Measurements from ENCODE around the gene POFUT1.

DNA sequence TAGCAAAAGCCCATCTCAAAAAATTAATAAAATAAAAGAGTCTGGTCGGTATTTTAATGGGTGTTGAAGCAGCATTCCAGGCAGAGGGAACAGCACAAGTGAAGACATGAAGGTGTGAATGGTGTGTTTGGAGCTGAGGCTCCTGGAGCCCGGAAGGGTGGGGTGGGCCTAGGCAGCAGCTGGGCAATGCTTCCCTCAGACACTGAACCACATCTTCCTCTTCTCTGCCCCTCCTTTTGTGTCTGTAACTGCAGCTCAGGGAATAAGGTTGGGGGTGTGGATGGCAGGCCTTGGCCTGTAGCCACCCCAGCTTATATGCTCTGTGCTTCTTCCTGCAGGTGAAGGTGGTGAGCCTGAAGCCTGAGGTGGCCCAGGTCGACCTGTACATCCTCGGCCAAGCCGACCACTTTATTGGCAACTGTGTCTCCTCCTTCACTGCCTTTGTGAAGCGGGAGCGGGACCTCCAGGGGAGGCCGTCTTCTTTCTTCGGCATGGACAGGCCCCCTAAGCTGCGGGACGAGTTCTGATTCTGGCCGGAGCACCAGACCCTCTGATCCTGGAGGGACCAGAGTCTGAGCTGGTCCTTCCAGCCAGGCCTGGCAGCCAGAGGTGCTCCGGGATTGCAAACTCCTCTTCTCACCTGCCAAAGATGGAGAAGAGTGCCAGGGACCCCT is 26.6 kb downstream of the POFUT1 start:
- TF ChIP-seq, protein P1, sequence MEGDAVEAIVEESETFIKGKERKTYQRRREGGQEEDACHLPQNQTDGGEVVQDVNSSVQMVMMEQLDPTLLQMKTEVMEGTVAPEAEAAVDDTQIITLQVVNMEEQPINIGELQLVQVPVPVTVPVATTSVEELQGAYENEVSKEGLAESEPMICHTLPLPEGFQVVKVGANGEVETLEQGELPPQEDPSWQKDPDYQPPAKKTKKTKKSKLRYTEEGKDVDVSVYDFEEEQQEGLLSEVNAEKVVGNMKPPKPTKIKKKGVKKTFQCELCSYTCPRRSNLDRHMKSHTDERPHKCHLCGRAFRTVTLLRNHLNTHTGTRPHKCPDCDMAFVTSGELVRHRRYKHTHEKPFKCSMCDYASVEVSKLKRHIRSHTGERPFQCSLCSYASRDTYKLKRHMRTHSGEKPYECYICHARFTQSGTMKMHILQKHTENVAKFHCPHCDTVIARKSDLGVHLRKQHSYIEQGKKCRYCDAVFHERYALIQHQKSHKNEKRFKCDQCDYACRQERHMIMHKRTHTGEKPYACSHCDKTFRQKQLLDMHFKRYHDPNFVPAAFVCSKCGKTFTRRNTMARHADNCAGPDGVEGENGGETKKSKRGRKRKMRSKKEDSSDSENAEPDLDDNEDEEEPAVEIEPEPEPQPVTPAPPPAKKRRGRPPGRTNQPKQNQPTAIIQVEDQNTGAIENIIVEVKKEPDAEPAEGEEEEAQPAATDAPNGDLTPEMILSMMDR (conservative IDR thresholded peaks at IDR 0.05), result no peak
- TF ChIP-seq ZFX (IDR thresholded peaks at IDR 0.05), result no peak
